Measurements from ENCODE around the gene AGPAT3.

AGPAT3 gene

GRCh38 chr21:43927591-43928221 lies 62.7 kb downstream of the AGPAT3 start:
- no peak for DNase-seq

DNA sequence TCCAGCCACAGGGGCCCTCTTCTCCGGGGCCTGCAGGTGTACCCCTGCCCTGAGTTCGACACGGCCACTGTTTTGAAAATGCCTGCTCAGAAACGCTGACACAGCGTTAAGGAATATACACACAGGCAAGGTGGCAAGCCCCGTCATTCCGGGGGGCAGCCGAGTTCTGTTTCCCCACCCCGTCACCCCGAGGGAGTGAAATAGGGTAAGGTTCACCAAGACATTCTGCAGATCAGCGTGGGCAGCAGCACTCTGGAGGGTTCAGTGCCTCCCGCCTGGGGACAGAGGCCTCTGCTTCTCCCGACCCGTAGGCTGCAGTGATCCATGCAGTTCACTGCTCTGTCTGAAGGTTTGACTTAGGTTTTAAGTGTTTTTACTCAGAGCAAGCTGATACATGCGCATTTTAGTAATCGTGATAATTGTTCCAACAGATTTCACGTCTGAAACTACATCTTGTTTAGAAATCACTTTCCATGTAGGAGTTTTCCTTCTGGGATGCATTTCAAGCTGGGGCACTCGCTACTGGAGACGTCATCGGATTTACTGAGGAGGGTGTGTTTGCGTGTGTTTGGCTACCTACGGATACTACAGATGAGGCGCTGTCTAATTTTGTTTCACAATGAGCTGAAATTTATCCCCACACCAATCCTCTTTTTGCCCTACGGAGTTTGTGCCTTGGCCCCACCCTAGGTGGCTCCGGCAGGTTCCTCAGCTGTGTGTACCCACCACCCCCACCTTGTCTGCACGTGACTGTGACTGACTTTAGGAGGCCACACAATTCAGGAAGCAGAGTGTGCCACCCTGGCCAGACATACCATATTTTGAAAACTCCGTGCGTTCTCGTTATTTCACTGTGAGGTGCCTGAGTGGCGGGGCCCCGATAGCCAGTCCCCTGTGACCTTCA lies 63.5 kb downstream of the AGPAT3 start:
- DNase-seq = no peak

- DNase-seq = no peak
These were observed 64.4 kb downstream of the AGPAT3 start for GRCh38 chr21:43929217-43929971.

- DNase-seq = no peak
These were observed 65.2 kb downstream of the AGPAT3 start for GRCh38 chr21:43930074-43930847.

DNA sequence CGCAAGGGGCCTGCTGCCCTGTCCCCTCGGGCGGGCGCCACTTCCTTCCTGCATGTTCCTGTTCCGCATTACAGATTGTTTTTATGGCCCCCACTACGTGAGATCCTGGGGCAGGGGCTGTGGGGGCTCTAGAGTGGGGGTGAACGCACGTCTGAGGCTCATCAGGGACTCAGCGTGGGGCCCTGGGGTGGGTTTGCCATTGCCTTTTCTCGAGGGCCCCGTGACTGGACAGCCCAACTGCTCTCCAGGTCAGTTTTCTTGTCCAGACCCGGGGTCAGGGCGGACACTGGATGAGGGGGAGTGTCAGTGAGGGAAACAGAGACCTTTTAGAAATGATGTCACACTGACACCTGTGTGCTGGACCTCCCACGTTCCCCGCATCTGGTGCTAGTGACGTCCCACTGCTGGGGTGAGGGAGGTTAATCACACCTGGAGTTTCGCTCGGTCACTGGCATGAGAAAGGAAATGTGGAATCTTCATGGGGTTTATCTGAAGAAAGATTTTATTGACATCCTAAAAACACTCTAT lies 65.9 kb downstream of the AGPAT3 start:
- no peak for DNase-seq

DNA sequence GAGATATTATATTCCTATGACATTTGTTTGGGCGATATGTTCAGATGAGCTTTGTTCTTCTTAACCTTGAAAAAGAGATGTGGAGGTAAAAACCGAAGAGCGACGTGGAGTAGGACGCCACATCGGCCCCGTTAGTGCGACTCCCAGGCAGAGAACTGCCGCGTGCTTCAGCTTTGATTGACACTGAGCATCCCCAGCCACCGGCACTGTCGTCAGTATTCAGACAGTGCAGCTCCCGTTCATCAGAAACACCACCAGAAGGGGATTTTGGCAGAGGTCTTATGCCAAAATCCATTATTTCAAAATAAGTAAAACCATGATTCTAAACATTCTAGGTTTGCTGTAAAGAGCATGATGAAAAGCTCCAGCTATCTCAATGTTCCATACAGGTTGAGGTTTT lies 66.5 kb downstream of the AGPAT3 start:
- no peak for DNase-seq

GRCh38 chr21:43932005-43932404 lies 67.0 kb downstream of the AGPAT3 start:
- no peak for DNase-seq

DNA sequence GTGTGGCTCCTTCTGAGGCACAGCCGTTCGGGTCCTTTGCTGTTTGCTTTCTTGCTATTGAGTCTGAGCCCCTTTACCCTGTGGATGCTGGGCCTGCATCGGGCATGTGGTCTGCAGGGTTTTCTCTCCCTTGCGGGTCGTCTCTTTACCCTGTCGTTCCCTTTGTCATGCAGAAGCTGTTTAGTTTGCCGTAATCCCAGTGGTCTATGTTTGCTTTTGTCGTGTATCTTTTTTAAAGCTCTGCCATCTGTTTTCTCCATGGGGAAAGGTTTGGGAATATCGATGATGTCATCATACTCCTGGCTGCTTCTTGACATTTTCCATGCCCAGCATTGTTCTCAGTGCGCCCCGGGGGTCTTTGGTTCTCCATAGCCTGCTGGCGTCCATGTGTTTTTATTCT lies 68.2 kb downstream of the AGPAT3 start:
- DNase-seq = no peak

DNA sequence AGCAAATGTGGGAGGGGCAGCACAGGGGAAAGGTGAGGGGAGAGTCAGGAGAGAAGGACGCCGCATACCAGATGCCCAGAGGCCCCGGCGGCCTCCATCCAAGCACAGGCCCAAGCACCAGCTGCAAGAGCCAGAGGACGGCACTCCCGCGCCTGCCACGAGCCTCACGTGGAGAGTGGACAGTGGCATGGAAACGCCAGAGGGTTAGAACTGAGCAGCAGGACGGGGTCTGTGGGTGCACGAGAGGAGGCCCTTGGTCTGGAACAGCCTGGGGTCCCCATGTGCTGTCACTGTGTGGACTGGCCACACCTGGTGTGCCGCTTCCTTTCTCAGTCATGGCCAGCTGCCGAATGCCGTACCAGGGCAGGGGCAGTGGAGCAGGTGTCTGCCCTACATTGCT lies 68.7 kb downstream of the AGPAT3 start:
- DNase-seq = no peak

DNA sequence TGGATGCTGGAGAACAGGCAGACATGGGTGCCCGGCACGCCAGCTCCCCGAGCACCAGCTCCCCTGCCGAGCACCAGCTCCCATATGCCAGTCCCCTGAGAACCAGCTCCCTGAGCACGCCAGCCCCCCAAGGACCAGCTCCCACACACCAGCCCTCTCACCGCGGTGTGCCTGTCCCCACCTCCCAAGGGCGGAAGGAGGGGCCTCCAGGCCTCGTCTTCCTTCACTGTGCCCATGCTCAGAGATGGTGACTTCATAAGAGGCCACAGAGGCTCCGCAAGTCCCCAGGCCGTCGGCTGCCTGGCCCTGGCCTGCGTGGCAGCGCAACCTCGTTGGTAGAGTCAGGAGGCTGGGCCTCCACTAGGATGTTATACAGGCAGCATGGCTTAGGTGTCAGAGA lies 69.1 kb downstream of the AGPAT3 start:
- DNase-seq = no peak

GRCh38 chr21:43934716-43935705 lies 70.0 kb downstream of the AGPAT3 start:
- DNase-seq = no peak

DNA sequence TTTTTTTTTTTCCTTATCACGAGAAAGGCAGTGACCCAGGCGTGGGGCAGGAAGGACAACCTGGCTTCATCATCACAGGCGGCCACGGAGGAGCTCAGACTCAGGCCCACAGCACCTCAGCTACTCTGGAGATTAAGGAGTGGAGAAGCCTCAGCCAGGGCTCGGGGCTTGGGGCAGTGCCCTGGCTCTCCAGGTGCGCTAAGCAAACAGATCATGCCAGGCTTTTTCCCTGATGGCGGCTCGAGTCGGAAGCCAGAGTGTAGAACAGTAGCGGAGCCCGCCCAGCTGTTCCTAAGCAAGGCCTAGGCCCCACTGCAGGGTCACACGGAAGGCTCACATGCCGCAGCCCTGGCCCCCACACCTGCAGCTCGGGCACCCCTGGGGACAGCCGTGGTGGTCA lies 70.7 kb downstream of the AGPAT3 start:
- no peak for DNase-seq

- DNase-seq = no peak
These were observed 71.4 kb downstream of the AGPAT3 start for GRCh38 chr21:43936247-43936967.

DNA sequence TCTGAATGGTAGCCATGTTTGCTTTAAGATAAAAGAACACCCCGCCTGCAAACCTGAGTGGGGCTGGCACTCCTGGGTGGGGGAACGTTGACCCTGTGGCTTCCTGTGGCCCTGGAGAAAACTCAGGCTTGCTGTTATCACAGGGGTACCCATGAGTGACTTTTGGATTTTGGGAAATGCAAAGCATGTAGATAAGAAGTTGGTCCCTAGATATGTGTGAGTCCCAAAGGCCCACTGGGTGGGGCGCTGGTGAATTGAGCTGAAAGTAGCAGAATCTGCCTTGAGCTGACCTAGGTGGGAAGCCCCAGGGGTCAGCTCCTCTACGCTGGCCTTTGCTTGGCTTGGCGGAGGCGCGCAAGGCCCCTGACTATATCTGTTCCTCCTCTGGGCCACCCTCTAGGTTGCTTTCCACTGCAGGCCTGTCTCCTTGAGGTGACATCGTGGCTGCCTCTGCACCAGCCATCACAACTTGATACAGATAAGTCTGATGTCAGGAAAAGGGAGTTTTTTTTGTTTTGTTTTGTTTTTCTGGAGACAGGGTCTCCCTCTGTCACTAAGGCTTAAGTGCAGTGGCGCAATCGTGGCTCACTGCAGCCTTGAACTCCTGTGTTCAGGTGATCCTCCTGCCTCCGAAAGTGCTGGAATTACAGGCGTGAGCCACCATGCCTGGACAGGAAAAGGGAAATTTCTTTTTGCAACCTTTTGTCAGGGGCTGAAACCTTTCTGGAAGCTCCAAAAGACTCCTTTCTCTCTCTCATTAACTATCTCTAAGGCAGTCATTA lies 72.2 kb downstream of the AGPAT3 start:
- DNase-seq = no peak

GRCh38 chr21:43937891-43938309 lies 72.9 kb downstream of the AGPAT3 start:
- no peak for DNase-seq

- no peak for DNase-seq
These were observed 73.9 kb downstream of the AGPAT3 start for GRCh38 chr21:43938751-43939442.

DNA sequence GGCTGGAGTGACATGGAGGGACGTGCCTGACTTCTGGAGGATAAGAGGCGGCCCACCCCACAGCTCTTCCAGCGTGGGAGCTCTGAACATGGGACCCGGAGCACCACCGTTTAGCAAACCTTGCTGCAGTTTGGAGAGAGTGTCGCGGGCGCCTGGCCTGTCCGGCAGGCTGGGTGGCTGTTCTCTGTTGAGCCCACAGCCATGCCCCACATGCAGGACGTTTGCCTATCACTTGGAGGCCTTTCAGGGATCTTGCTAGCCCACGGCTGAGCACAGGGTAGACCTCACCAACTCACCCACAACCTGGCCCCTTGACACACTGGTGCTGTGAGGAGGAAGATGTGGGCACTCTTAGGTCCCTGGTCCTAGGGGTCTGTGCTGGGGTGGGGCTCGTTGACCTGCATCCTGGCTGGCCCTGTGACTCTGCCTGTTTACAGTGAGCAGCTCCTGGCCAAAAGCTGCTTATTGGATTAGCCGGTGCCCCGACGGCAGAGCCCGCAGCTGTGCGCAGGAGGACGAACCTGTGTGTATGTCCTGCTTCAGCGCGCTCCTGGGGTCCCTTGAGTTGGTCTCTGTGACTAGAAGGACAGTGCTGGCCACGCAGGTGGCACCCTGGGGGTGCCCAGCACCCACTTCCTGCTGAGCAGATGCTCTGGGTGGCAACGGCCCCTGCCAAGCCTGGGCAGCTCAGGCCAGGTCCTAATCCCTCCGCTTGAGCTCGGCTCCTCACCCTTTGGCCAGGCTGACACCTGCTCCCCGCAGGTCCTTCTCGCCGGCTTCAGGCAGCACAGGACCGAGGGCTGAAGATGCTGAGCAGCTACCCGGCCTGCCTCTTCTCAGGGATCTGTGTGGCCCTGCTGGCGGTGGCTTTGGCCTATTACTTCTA lies 74.7 kb downstream of the AGPAT3 start:
- DNase-seq = no peak

Measured in SW 1271 (cell line).